GM18907 (cell line): ENCODE data around the gene UGT1A4.

Experiments
- ATAC-seq: cut with Tn5 transposase; IDR thresholded peaks from one replicate; pipeline ENCODE4 v1.9.1; 2021; ENCODE audit warnings: mild to moderate bottlenecking, moderate library complexity; ENCODE audit not compliant: unreplicated experiment

Gene UGT1A4

DNA sequence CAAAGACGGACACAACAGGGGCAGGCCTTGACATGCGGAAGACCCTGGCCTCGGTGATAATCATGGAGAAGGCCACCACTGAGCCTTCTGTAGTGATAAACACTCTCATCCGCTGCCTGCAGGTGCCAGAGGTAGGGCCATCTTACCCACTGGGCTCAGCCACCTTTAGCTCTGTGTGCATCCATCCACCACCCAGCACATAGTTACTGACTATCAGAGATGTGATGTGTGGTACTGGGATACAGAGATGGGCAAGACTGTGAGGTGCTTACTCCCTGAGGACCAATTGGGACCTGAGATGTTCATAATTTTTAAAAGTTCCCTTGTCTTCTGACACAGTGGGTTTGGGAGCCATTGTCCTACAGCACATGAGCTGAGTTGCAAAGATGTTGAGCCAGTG lies 61.2 kb downstream of the UGT1A4 start:
- ATAC-seq: no peak

- ATAC-seq: no peak
Measured at GRCh38 chr2:233780771-233781170, 62.2 kb downstream of the UGT1A4 start.

DNA sequence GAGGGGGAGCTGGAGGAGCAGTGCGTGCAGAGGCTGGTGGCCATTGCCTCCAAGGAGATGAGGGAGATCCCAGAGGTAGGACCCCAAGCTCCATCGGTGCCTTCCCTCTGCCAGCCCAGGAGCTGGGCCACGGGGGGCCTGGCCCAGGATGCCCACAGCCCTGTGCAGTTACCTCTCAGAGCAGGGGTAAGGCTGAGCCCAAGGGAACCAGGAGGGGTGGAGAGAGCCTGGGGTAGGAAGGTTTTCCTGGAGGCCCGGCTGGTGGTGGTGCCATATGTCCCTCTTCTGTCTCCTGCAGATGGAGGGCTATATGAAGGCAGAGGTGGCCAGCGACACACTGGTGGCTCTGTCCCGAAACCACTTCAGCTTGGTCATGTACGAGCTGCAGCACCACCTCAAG lies 71.0 kb downstream of the UGT1A4 start:
- no peak for ATAC-seq

DNA sequence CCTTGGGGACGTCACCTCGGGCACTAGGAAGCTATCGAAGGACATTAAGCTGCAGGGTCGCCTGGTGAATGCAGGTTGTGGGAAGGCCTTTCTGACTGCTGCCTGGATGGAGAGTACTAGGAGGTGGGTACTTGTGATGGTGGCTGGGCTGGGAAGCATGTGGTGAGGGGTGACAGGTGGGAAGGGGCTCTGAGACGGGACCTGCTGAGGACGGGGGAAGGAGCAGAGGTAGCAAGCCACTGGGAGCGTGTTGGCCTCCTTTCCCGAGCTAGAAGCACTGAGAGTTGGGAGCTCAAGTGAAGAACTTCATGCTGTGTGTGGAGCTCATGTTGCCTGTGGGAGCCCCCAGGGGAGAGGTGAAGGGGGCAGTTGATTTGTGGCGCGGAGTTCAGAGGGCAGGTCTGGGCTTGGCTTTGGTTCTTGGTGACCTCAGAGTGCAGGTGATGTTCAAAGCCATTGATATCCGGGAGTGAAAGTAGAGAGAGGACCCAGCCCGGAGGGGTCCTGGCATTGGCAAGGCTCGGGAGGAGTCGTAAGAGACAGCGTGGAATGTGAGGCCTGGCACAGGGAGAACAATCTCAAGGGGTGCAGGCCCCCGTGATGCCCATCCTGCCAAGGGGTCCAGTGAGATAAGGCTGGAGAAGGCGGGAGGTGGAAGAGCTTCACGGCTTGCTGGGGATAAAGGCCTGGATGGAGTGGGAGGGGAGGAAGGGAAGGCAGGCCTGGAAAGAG lies 72.8 kb downstream of the UGT1A4 start:
- no peak for ATAC-seq

DNA sequence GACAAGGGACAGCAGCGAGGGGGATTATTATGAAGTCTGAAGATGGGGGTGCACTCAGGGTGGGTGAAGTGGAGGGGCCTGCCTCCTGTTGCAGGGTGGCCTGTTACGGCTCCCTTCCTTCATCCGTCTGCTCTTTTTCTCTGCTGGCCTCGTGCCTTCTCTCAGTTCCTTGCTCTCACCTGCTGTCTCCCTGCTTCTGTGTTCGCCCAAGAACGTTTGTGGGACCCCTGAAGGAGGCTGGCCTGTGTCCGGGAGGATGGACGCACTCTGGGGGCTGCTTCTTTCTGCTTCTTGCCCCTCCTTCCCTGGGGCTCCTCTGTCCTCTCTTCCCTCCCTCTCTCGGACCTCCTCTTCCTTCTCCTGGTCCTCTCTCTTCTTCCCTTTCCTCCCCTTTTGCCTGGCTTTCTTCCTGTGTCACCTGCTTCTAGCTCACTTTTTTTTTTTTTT lies 73.4 kb downstream of the UGT1A4 start:
- ATAC-seq: no peak

DNA sequence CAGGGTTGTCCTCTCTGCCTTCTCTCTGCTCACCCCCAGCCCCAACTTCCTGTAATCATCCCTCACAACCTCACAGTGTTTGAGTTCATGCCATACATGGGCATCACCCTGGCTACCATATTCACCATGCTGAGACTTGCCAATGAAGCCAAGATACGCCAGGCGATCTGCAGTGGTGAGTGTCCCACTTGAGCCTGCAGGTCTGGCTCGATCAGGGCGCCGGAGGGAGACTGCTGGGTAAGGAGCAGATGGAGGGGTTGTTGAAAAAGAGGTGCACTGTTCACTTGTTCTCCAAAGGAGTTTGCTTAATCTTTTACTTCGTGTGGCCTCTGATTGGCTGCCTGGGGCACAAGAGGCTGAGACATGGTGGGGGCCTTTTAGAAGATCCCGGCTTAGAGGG lies 74.2 kb downstream of the UGT1A4 start:
- ATAC-seq: no peak

GRCh38 chr2:233793465-233794127 lies 75.1 kb downstream of the UGT1A4 start:
- ATAC-seq: no peak

DNA sequence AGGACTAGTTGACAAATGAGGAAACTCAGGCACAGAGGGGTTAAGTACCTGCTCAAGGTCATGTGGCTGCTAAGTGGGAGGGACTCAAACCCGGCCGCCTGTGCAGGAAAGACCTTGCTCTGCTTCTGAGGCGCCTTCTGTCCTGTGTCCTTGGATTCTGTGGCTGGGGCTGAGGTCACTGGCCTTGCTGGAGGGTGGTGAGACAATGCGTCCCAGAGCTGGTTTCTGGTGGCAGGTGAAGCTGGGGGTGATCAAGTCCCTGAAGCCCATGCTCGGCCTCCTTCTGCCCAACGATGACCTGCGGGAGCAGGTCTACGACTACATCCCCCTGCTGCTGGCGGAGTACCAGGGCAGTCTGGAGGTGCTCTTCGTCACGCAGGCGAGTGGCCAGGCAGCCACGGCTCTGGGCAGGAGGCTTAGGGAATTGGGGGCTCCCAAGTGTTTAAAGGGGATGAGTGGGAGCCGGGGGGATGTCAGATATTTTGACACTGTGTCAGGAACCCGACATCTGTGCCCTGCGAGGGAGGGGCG lies 75.7 kb downstream of the UGT1A4 start:
- ATAC-seq: no peak

- no peak for ATAC-seq
Measured at GRCh38 chr2:233795735-233796171, 77.2 kb downstream of the UGT1A4 start.

GRCh38 chr2:233796254-233796653 lies 77.7 kb downstream of the UGT1A4 start:
- no peak for ATAC-seq

DNA sequence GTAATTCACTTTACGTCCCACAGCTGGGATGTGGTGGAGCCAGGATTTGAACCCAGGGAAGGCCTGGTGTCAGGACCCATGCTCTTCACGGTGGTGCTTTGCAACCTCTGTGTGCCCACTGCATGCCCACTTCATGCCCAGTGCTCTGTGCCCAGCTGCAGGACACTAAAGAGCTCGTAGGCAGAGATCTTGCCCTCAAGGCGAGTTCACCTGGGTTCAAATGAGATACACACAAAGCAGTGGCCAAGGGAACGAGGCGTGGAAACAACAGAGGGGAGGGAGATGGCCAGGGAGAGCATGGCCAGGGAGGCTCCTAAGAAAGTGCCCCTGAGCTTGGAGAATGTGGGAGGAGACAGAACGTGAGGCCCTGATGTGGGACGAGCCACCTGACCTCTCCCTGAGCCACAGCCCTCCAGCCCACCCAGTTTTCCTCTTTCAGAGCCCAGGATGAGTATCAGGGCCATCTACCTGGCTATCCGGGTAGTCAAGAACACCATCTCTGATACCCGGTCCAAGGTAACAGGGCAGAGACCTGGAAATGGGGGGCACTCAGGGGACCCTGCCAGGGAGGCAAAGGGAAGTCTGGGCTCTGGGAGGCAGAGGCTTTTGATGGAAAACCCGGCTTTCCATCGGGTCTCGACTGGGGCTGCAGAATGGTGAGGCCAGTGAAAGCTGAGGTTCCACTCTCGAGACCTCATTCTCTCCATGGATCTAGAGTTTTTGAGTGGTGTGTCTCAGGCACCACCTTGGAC lies 80.0 kb downstream of the UGT1A4 start:
- ATAC-seq: no peak

- ATAC-seq: no peak
Measured at GRCh38 chr2:233799087-233799665, 80.6 kb downstream of the UGT1A4 start.

DNA sequence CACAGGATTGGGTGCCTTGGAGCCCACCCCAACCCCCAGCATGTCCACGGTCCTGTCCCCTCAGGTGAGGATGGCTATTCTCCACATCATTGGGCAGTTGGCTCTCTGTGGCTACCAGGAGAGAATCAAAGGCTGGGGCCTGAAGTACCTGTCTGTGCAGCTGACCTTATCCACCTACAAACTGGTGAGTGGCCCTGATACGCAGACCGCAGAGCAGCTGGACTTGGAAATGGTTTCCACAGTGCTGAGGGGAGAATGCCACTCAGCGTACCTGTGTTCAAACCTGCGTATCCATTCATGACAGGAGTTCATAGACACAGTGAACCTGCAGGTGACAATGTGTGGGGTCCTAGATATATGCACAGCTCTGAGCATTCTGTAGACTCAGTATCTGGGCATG lies 81.2 kb downstream of the UGT1A4 start:
- no peak for ATAC-seq

DNA sequence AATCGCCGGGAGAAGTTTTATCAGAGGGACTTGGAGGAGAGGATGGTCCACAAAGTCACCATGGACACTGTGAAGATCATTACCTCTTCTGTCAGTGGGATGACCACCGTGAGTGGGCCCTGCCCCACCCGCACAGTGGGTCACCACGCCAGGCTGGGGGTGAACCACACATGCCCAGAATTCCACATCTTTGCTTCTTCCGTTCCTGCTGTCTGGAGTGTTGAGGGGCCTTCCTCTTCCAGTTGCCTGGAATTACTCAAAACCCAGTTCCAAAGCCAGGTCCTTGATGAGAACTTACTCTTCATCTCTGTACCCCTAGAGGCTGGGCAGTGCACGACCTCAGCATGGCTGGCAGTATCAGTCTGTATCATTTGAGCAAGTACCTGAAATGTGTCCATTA lies 81.7 kb downstream of the UGT1A4 start:
- ATAC-seq: no peak

DNA sequence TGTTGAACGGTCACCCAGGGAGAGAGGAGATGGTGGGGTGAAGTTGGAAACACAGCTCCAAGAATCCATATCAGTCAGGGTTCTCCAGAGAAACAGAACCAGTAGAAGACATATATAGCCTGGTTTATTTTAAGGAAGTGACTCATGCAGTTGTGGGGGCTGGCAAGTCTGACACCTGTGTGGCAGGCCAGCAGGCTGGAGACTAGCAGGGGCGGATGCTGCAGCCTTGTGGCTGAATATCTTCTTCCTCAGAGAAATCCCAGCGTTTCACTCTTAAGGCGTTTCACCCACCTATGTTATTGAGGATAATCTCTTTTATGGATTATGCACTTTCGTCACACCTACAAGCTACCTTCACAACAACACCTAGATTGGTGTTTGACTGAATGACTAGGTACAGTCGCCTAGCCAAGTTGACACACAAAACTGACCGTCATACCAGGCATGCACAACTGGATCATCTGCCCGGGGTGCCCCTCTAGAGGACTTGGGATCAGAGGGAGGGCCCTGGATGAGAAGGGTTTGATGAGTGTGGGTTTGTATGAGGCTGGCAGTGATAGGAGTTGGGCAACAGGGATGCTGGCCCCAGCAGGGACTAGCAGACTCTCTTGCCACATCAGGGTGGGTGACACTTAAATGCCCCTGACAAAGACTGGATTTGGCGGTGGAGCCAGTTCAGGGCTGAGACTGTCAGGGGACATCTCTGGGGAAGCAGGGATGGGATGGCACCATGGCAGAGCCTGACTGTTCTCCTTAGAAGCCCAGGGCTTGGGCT lies 83.0 kb downstream of the UGT1A4 start:
- ATAC-seq: no peak

DNA sequence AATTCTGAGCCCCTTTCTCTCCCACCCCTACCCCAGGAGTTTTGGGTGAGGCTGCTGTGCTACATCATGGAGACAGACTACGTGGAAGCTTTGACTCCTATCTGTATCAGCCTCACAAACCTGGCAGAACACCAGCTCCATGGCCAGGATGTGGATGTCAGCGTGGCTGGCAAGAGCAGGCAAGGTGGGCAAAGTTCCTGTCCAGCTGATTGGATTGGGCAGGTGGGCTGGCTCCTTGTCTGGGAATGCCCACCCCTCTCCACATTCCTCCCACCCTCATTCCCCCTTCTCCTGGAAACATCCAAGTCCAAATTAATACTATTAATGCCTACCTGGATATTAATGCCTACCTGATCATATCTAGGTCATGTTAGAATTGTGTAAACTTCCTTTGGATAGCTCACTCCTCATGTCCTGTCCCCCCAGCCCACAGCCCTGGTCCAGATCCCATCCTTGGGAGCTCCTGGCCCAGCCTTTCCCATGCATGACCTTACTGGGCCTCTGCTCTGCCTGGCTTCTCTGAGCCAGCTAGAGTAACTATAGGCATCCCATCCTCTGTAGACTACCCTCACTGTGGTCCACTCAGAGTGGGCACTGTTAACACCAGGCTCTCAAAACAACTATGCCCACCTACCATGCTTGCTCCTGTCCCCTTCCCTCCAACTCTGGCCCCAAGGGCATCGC lies 83.7 kb downstream of the UGT1A4 start:
- no peak for ATAC-seq

DNA sequence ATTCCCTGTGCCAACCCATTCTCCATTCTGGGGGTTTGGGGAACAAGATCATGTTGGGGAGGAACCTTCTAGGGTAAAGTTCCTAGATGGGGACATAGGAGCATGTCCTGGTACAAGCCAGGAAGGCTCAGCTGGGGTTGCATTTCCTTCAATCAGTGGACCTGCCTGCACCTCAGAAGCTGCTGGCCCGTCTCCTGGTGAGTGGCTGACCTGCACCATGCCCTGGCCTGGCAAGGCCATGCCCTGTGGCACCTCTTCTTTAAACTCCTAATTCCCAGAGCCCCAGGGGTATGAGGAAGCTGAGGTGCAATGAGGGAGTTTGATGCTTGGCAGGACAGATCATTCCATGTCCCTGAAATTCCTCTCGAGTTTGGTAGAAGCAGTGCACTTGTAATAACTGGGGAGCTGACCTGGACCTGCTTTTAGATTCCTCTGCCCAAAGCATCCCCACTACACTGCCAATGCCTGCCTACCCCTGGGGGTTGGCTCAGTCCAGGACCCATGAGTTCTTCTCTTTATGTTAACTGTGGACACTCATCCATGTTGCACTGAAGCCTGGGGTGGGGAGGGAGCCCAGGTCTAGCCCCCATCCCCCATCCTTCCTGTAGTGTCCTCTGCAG lies 84.9 kb downstream of the UGT1A4 start:
- ATAC-seq: no peak

- no peak for ATAC-seq
Measured at GRCh38 chr2:233803994-233804393, 85.5 kb downstream of the UGT1A4 start.

DNA sequence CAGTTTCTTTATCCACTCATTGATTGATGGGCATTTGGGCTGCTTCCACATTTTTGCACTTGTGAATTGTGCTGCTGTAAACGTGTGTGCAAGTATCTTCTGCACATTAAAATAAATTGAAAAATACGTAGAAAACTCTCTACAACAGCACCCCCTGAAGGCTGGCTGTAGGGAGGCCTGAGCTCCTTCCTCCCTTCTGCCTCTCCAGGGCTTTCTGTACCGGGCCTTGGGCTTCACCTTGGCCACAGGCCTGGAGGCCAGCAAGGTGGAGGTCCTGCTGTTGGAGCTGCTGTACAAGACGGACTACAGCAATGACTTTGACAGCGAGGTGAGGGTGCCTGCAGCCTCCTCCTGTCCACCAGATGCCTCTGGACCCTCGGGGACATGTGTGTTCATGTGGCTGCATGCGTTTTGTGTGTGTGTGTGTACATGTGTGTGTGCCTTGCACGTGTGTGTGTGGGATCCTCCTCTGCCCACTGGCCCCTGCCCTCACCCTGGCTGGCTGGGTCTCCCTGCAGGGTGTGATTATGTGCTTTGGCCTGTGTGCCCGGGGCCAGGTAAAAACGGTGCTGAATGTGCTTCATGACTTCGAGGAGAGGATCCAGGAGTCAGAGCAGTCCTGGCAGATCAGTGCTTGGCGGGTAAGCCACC lies 88.8 kb downstream of the UGT1A4 start:
- ATAC-seq: no peak
